OCI-LY1 (cell line): ENCODE measurements around the gene UNC13A.

Source experiments
- H2AFZ ChIP-seq: fragments of 200-600 bp; sonication (generic), shearing (Covaris generic); 2 replicates; pipeline ENCODE4 v1.6.0; 2014; ENCODE audit warnings: antibody characterized with exemption, mild to moderate bottlenecking, low read length
- H3F3A ChIP-seq: fragments of 200-600 bp; sonication (generic), shearing (Covaris generic); 2 replicates; pipeline ENCODE4 v1.6.0; 2014; ENCODE audit warnings: mild to moderate bottlenecking, antibody characterized with exemption, low read length, moderate library complexity; ENCODE audit not compliant: insufficient read depth
- H3K27ac ChIP-seq: fragments of 200-600 bp; sonication (generic); 2 replicates; pipeline ENCODE4 v1.5.1; 2014; ENCODE audit warnings: low read length, mixed run types, mild to moderate bottlenecking, low read depth; ENCODE audit not compliant: poor library complexity, severe bottlenecking
- H3K27me3 ChIP-seq: fragments of 200-600 bp; sonication (generic); 2 replicates; pipeline ENCODE4 v1.6.0; 2014; ENCODE audit warnings: antibody characterized with exemption, mild to moderate bottlenecking, low read length, moderate library complexity; ENCODE audit not compliant: insufficient read depth
- H3K36me3 ChIP-seq: fragments of 200-600 bp; sonication (generic); 2 replicates; pipeline ENCODE4 v1.6.1; 2014; ENCODE audit warnings: mild to moderate bottlenecking, antibody characterized with exemption, low read length, moderate library complexity, mixed read lengths; ENCODE audit not compliant: insufficient read depth
- H3K4me1 ChIP-seq: fragments of 200-600 bp; sonication (generic); 2 replicates; pipeline ENCODE4 v1.5.1; 2014; ENCODE audit warnings: mild to moderate bottlenecking, low read length, moderate library complexity; ENCODE audit not compliant: insufficient read depth, severe bottlenecking
- H3K4me2 ChIP-seq: fragments of 200-600 bp; sonication (generic), shearing (Covaris generic); 2 replicates; pipeline ENCODE4 v1.6.1; 2014; ENCODE audit warnings: low read length
- H3K4me3 ChIP-seq: fragments of 200-600 bp; sonication (generic); 2 replicates; pipeline ENCODE4 v1.5.1; 2014; ENCODE audit warnings: low read length, low read depth, mild to moderate bottlenecking, mixed read lengths; ENCODE audit not compliant: poor library complexity, severe bottlenecking
- H3K79me2 ChIP-seq: fragments of 200-600 bp; shearing (Covaris generic); 2 replicates; pipeline ENCODE4 v1.6.1; 2016; ENCODE audit warnings: mixed run types, low read length, mixed read lengths; ENCODE audit not compliant: insufficient read depth
- H3K9ac ChIP-seq: fragments of 200-600 bp; sonication (generic), shearing (Covaris generic); 2 replicates; pipeline ENCODE4 v1.6.1; 2014; ENCODE audit warnings: mild to moderate bottlenecking, low read length, mixed read lengths
- H3K9me2 ChIP-seq: fragments of 200-600 bp; sonication (generic), shearing (Covaris generic); 2 replicates; pipeline ENCODE4 v1.6.1; 2014; ENCODE audit warnings: low read depth, mild to moderate bottlenecking, low read length, mixed read lengths
- H3K9me3 ChIP-seq: fragments of 200-600 bp; shearing (Covaris generic); 2 replicates; pipeline ENCODE4 v1.6.1; 2014; ENCODE audit warnings: low read length, mixed read lengths
- H4K20me1 ChIP-seq: fragments of 200-600 bp; sonication (generic), shearing (Covaris generic); 2 replicates; pipeline ENCODE4 v1.6.0; 2016; ENCODE audit warnings: mild to moderate bottlenecking, low read length; ENCODE audit not compliant: insufficient read depth
- EZH2 ChIP-seq: fragments of 200-600 bp; sonication (generic), shearing (Covaris generic); IDR thresholded peaks from 2 replicates; pipeline ENCODE4 v1.8.0; 2017; ENCODE audit warnings: borderline replicate concordance, mixed run types, mild to moderate bottlenecking, antibody characterized with exemption, low read length, moderate library complexity, mixed read lengths
- TF ChIP-seq, protein P1 (sequence below): fragments of 200-600 bp; sonication (generic), shearing (Covaris generic); IDR thresholded peaks from 2 replicates; pipeline ENCODE4 v1.5.1; 2017; ENCODE audit warnings: mild to moderate bottlenecking, antibody characterized with exemption, low read length, moderate library complexity, mixed read lengths

Gene UNC13A

DNA sequence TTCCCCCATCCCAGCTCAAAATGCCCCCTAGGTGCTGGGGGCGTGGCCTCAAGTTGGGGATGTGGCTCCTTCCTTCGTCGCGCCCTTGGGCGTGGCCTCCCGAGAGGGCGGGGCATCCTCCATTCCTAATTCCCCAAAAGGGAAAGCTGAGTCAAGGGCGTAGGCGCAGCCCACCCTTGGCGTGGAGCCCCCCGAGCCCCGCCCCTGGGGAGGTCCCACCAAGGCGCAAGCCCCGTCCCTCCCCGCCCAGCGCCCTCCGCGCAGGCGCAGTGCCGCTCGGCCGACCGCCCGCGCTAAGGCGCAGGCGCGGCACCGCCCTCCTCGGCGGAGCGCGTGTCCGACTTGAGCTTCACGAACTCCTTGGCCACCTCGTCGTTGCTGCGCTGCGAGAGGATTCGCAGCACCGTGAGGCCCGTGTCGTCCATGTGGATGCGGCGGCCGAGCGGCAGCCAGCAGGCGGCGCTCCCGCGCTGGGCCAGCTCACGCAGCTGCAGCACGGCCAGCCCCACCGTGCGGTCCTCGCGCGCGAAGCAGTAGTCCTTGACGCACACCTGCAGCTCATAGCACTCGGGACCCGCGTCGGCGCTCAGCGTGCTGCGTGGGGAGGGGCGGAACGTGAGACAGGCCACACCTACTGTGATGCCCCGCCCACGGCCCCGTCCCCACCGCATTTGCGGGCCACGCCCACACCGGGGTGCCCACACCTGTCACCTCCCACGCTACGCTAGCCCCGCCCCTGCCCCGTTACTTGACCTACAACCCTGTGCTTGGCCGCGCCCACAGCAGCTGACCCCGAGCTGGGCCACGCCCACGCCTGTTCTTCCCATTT is 82.2 kb downstream of the UNC13A start:
- H3K9me3 ChIP-seq, result no peaks in the 10 kb centered on the region
- H2AFZ ChIP-seq, result no peak overlapping the region
- peaks cover 14% of the 10 kb centered on the region for H3K4me1 ChIP-seq
- no peaks in the 10 kb centered on the region for H3K9me2 ChIP-seq
- H3K27ac ChIP-seq, result peak overlapping the region; percentile 68
- H3K27me3 ChIP-seq, result no peaks in the 10 kb centered on the region; the same call in 1 of the 2 replicates
- TF ChIP-seq, protein P1, sequence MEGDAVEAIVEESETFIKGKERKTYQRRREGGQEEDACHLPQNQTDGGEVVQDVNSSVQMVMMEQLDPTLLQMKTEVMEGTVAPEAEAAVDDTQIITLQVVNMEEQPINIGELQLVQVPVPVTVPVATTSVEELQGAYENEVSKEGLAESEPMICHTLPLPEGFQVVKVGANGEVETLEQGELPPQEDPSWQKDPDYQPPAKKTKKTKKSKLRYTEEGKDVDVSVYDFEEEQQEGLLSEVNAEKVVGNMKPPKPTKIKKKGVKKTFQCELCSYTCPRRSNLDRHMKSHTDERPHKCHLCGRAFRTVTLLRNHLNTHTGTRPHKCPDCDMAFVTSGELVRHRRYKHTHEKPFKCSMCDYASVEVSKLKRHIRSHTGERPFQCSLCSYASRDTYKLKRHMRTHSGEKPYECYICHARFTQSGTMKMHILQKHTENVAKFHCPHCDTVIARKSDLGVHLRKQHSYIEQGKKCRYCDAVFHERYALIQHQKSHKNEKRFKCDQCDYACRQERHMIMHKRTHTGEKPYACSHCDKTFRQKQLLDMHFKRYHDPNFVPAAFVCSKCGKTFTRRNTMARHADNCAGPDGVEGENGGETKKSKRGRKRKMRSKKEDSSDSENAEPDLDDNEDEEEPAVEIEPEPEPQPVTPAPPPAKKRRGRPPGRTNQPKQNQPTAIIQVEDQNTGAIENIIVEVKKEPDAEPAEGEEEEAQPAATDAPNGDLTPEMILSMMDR, result peak; percentile 60
- no peak for TF ChIP-seq EZH2
- H3F3A ChIP-seq, result no peaks in the 10 kb centered on the region
- peak overlapping the region; percentile 73 for H3K4me2 ChIP-seq
- H3K36me3 ChIP-seq, result no peaks in the 10 kb centered on the region
- no peaks in the 10 kb centered on the region for H4K20me1 ChIP-seq
- no peaks in the 10 kb centered on the region for H3K79me2 ChIP-seq
- peak overlapping the region; percentile 62 for H3K9ac ChIP-seq
- peak overlapping the region; percentile 60 for H3K4me3 ChIP-seq

- Histone ChIP-seq H3K36me3 (no peaks in the 10 kb centered on the region), H3K9me2 (no peaks in the 10 kb centered on the region), H3K9ac (peak overlapping the region; percentile 33; the same call in 1 of the 2 replicates), H3K27ac (no peak overlapping the region), H3K79me2 (no peaks in the 10 kb centered on the region), H3F3A (no peaks in the 10 kb centered on the region), H3K4me2 (peak overlapping the region; percentile 73; the same call in 1 of the 2 replicates), H3K9me3 (no peaks in the 10 kb centered on the region), H3K4me1 (peaks cover 14% of the 10 kb centered on the region), H3K27me3 (no peaks in the 10 kb centered on the region; the same call in 1 of the 2 replicates), H2AFZ (no peak overlapping the region), H4K20me1 (no peaks in the 10 kb centered on the region), H3K4me3 (peak overlapping the region; percentile 60)
- no peak for TF ChIP-seq EZH2
- TF ChIP-seq, protein P1, result no peak
Measured at GRCh38 chr19:17605117-17605516, 83.0 kb downstream of the UNC13A start.

DNA sequence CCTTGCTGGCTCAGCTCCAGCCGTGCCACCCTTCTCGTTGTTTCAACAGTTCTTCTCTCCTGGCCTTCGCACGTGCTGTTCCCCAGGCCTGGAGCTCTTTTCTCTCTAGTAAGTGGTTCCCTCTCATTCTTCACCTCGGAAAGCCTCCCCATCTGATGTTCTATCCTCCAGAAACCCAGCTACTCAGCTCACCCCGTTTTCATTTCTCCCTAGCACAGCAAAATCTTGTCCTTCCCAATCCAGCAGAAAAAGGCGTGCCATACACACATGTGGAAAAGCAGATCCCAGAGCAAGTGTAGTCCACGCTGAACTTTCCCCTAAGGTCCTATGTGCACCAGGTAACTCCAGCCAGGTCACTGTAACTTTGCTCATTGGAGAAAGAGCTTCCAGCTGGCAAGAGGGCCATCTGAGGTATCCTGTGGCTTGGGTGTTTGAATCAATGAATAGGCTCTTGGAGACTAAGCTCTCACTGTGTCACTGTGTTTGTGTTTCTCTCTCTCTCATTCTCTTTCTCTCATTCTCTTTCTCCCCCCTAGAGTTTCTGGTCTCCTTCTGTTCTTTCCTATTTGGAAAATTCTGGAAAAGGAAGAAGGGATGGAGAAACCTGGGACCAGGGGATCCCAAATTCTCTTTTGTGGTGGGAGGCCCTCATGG is 83.7 kb downstream of the UNC13A start:
- Histone ChIP-seq H3K27ac (no peak overlapping the region), H4K20me1 (no peaks in the 10 kb centered on the region), H3K4me3 (no peak overlapping the region), H3K9me2 (no peaks in the 10 kb centered on the region), H2AFZ (no peak overlapping the region), H3K27me3 (no peaks in the 10 kb centered on the region; the same call in 1 of the 2 replicates), H3K9me3 (no peaks in the 10 kb centered on the region), H3K36me3 (no peaks in the 10 kb centered on the region), H3K4me1 (peaks cover 14% of the 10 kb centered on the region), H3K79me2 (no peaks in the 10 kb centered on the region), H3K4me2 (no peak overlapping the region), H3K9ac (no peak overlapping the region), H3F3A (no peaks in the 10 kb centered on the region)
- no peak for TF ChIP-seq EZH2
- TF ChIP-seq, protein P1, result no peak
